GM20431 (cell line): ENCODE results near the gene AGAP1.
"Not testable (repeated sequence)": the region's sequence is repeated elsewhere in the genome, so short reads cannot be mapped to it uniquely, and the experiment has no call there.

Experiments used
- in situ Hi-C: fragments of 300-500 bp; cut with MseI, MboI; formaldehyde crosslinking; loops from one replicate; pipeline ENCODE4 v1.15.0; 2020; ENCODE audit warnings: low sequenced_read_pairs; ENCODE audit not compliant: unreplicated experiment

AGAP1 gene

GRCh38 chr2:236070236-236070635 lies 576.4 kb downstream of the AGAP1 start:
- in situ Hi-C loops = no loop called here

- in situ Hi-C loops = no loop called here
Measured at GRCh38 chr2:236073246-236073645, 579.4 kb downstream of the AGAP1 start.

- in situ Hi-C loops = no loop called here
Measured at GRCh38 chr2:236073867-236074655, 580.2 kb downstream of the AGAP1 start.

GRCh38 chr2:236075802-236076201 lies 582.0 kb downstream of the AGAP1 start:
- in situ Hi-C loops = no loop called here

GRCh38 chr2:236078297-236079255 lies 584.7 kb downstream of the AGAP1 start:
- in situ Hi-C loops = no loop called here

GRCh38 chr2:236080412-236080811 lies 586.6 kb downstream of the AGAP1 start:
- in situ Hi-C loops = no loop called here

- in situ Hi-C loops = no loop called here
Measured at GRCh38 chr2:236081171-236081570, 587.3 kb downstream of the AGAP1 start.

GRCh38 chr2:236082061-236082460 lies 588.2 kb downstream of the AGAP1 start:
- in situ Hi-C loops = no loop called here

GRCh38 chr2:236083934-236084333 lies 590.1 kb downstream of the AGAP1 start:
- in situ Hi-C loops = no loop called here

- in situ Hi-C loops = no loop called here
Measured at GRCh38 chr2:236085211-236085610, 591.4 kb downstream of the AGAP1 start.

- in situ Hi-C loops = no loop called here
Measured at GRCh38 chr2:236085647-236086046, 591.8 kb downstream of the AGAP1 start.

- in situ Hi-C loops = no loop called here
Measured at GRCh38 chr2:236086403-236086970, 592.6 kb downstream of the AGAP1 start.

GRCh38 chr2:236086971-236087465 lies 593.2 kb downstream of the AGAP1 start:
- in situ Hi-C loops = no loop called here

GRCh38 chr2:236088368-236089057 lies 594.7 kb downstream of the AGAP1 start:
- in situ Hi-C loops = no loop called here

- in situ Hi-C loops = no loop called here
Measured at GRCh38 chr2:236089271-236090026, 595.6 kb downstream of the AGAP1 start.

GRCh38 chr2:236090027-236090382 lies 596.2 kb downstream of the AGAP1 start:
- in situ Hi-C loops = no loop called here

GRCh38 chr2:236090826-236091225 lies 597.0 kb downstream of the AGAP1 start:
- in situ Hi-C loops = not testable (repeated sequence)

- in situ Hi-C loops = no loop called here
Measured at GRCh38 chr2:236092714-236093113, 598.9 kb downstream of the AGAP1 start.

- in situ Hi-C loops = no loop called here
Measured at GRCh38 chr2:236093134-236093533, 599.3 kb downstream of the AGAP1 start.
